Measurements from ENCODE around the gene ARRDC4.

ARRDC4 gene

DNA sequence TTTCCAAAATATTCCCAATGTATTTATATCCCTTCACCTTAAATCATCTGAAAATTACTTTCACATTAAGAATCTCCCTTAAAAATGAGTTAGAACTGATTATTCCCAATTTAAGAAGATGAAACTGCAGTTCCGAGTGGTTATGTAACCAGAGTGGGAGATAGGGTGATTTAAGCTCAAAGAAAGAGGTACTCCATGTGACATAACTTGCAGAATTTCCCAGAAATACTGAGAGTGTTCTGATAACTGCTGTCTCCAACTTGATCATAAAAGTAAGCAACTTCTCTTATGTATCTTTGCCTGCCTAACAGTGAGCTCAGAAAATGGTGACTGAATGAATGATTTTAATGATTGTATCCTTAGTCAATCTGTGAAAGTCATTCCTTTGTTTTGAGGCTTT, 32.3 kb downstream of the ARRDC4 start:
- H3K27ac Mint-ChIP-seq, result no peak overlapping the region
- H3K4me1 Mint-ChIP-seq, result peaks cover 9% of the 10 kb centered on the region

DNA sequence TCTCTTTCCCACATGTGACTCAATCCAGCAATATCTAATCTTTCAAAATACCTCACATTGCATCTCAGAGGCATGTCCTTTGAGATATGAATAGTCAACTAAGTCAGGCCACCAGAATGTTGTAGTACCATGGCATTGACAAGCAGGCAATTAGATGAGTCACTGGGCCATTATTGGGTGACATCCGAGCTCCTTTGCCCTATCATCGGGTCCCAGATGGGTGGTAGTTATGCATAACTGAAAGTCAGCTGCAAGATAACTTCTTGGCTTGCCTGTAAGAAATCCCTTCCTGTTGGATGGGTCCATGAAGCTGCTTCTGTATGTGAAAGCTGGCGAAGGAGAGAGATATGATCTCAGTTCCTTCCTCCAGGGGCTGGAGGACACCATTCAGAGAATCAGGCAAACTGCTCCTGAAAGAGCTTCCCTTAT, 32.8 kb downstream of the ARRDC4 start:
- Mint-ChIP-seq H3K27ac (no peak overlapping the region), H3K36me3 (ENCODE audit: low read depth) (no peaks in the 10 kb centered on the region), H3K4me3 (no peak overlapping the region), H3K9me3 (peaks cover 3% of the 10 kb centered on the region), H3K27me3 (ENCODE audit: low read depth) (no peaks in the 10 kb centered on the region), H3K4me1 (peaks cover 9% of the 10 kb centered on the region)
- TF ChIP-seq, protein P1, sequence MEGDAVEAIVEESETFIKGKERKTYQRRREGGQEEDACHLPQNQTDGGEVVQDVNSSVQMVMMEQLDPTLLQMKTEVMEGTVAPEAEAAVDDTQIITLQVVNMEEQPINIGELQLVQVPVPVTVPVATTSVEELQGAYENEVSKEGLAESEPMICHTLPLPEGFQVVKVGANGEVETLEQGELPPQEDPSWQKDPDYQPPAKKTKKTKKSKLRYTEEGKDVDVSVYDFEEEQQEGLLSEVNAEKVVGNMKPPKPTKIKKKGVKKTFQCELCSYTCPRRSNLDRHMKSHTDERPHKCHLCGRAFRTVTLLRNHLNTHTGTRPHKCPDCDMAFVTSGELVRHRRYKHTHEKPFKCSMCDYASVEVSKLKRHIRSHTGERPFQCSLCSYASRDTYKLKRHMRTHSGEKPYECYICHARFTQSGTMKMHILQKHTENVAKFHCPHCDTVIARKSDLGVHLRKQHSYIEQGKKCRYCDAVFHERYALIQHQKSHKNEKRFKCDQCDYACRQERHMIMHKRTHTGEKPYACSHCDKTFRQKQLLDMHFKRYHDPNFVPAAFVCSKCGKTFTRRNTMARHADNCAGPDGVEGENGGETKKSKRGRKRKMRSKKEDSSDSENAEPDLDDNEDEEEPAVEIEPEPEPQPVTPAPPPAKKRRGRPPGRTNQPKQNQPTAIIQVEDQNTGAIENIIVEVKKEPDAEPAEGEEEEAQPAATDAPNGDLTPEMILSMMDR (IDR thresholded peaks at IDR 0.05; ENCODE audit: unreplicated experiment in 3 of 3), result no peak

More for the DNA sequence above, 32.3 kb downstream of the ARRDC4 start:
- Mint-ChIP-seq H3K27me3 (ENCODE audit: low read depth) (no peaks in the 10 kb centered on the region), H3K9me3 (peaks cover 8% of the 10 kb centered on the region), H3K4me3 (no peak overlapping the region), H3K36me3 (ENCODE audit: low read depth) (no peaks in the 10 kb centered on the region)
- TF ChIP-seq, protein P1 (IDR thresholded peaks at IDR 0.05; ENCODE audit: unreplicated experiment in 3 of 3), result no peak

DNA sequence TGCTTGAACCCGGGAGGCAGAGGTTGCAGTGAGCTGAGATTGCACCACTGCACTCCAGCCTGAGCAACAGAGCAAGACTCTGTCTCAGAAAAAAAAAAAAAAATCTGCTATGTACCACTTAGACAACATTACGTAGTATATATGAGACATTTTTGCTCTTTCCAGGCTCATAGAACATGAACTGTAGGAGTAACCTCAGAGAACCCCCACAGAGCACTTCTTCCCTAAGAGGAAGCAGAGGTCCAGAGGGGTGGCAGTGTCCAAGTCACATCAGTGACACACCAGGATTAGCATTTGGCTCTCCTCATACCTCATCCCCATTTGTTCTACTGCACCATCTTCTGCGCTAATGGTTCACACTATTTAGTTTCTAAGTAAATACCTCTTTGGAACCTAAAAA, 33.7 kb downstream of the ARRDC4 start:
- Mint-ChIP-seq H3K36me3 (ENCODE audit: low read depth) (no peaks in the 10 kb centered on the region), H3K9me3 (peaks cover 3% of the 10 kb centered on the region), H3K27me3 (ENCODE audit: low read depth) (no peaks in the 10 kb centered on the region), H3K4me1 (peaks cover 9% of the 10 kb centered on the region), H3K27ac (no peak overlapping the region), H3K4me3 (no peak overlapping the region)
- TF ChIP-seq, protein P1 (IDR thresholded peaks at IDR 0.05; ENCODE audit: unreplicated experiment in 3 of 3), result no peak

DNA sequence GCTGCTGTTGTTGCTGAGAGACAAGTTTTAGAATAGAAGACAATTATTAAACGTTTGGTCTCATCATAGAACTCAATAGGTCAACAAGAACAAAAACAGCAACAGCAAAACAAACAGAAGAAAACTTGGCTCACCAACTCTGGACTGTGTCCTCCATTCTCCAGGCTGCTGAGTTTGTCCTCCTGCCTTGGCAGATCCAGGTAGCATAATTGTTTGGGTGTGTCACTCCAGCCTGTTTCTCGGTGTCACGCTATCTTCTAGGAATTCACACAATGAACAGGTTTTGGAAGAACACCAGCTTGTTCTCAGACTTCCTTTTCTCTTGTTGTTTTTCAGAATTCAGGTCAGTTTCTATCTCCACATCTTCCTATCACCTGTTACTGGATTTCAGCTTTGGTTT, 34.7 kb downstream of the ARRDC4 start:
- Mint-ChIP-seq H3K27ac (no peak overlapping the region), H3K4me1 (peaks cover 9% of the 10 kb centered on the region), H3K36me3 (ENCODE audit: low read depth) (no peaks in the 10 kb centered on the region), H3K4me3 (no peak overlapping the region), H3K9me3 (peaks cover 3% of the 10 kb centered on the region), H3K27me3 (ENCODE audit: low read depth) (no peaks in the 10 kb centered on the region)
- TF ChIP-seq, protein P1 (IDR thresholded peaks at IDR 0.05; ENCODE audit: unreplicated experiment in 3 of 3), result no peak

DNA sequence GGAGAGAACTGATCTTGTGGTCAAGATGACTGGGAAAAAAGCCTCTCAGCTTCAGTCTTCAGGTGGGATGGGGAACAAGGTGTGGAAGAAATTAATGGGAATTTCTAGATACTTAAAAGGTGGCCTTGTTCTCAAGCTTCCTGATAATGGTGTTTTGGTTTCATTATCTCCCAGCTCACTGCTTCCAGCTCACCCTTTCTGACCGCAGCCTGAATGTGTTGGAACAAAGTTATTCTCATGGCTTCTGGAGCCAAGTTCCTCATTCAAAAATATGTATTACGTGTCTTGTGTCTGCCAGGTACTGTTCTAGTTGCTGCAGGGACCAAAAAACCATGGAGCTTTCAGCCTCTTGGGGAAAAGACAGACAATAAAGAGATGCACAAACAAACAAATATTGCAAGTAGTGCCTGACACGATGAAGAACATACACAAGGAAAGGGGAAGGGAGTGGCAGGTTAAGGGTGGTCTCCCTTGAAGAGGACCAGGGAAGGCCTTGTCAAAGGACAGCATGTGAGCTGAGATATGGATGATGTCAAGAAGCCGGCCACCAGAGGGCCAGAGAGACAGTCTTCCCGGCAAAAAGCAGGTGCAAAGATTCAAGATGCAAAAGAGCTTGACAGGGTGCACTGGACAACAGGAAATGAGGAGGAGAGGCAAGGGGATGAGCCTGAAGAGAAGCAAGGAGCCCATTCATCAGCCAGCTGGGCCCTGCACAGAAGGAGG, 35.5 kb downstream of the ARRDC4 start:
- no peaks in the 10 kb centered on the region for H3K9me3 Mint-ChIP-seq

More for the DNA sequence above, 35.5 kb downstream of the ARRDC4 start:
- Mint-ChIP-seq H3K4me1 (peaks cover 9% of the 10 kb centered on the region), H3K4me3 (no peak overlapping the region), H3K27me3 (ENCODE audit: low read depth) (no peaks in the 10 kb centered on the region), H3K27ac (no peak overlapping the region), H3K36me3 (ENCODE audit: low read depth) (no peaks in the 10 kb centered on the region)
- TF ChIP-seq, protein P1 (IDR thresholded peaks at IDR 0.05; ENCODE audit: unreplicated experiment in 3 of 3), result peak in 2 of 3 experiments; percentile 37 to 47

All from nephron (organoid).